Type B pancreatic cell (in vitro differentiated cells): ENCODE data around the gene MAP1LC3C. TPM values are rescaled to one million over a fixed set of nuclear protein-coding genes. Genes with fewer than 3 reads are reported as not detected.

Source experiments
- DNase-seq: peaks from one replicate; pipeline ENCODE4 v3.0.0; 2021; ENCODE audit warnings: mixed read lengths; ENCODE audit not compliant: unreplicated experiment; ENCODE audit errors: extremely low spot score
- H3K27ac Mint-ChIP-seq: 2 replicates; pipeline ENCODE4 v1.8.0; 2021; ENCODE audit warnings: mild to moderate bottlenecking, mixed read lengths
- H3K27me3 Mint-ChIP-seq: 2 replicates; pipeline ENCODE4 v1.8.0; 2021; ENCODE audit warnings: mixed read lengths
- H3K36me3 Mint-ChIP-seq: 2 replicates; pipeline ENCODE4 v1.8.0; 2021; ENCODE audit warnings: mixed read lengths
- H3K4me1 Mint-ChIP-seq: one replicate; pipeline ENCODE4 v1.8.0; 2021; ENCODE audit warnings: mixed read lengths; ENCODE audit not compliant: unreplicated experiment
- H3K4me3 Mint-ChIP-seq: 2 replicates; pipeline ENCODE4 v1.8.0; 2021; ENCODE audit warnings: mild to moderate bottlenecking, mixed read lengths
- H3K9me3 Mint-ChIP-seq: 2 replicates; pipeline ENCODE4 v1.8.0; 2021; ENCODE audit warnings: mixed read lengths
- CTCF ChIP-seq: fragments of 200-600 bp; sonication (generic); conservative IDR thresholded peaks from 2 replicates; pipeline ENCODE4 v1.5.0; 2021; ENCODE audit warnings: antibody characterized with exemption, mild to moderate bottlenecking
- total RNA-seq: library from RNA; stranded (reverse); gene quantifications from 2 replicates; pipeline ENCODE4 v1.2.1, GENCODE V29; 2021; ENCODE audit warnings: low replicate concordance

MAP1LC3C gene
- total RNA-seq, 1 donor from 2014 or later = 3.2 TPM

- no peaks in the 10 kb centered on the region for H3K27me3 Mint-ChIP-seq
- H3K4me3 Mint-ChIP-seq = no peak within 1 kb of the TSS
- no peak for TF ChIP-seq CTCF
- no peak for DNase-seq
- no peaks in the 10 kb centered on the region for H3K36me3 Mint-ChIP-seq
- H3K9me3 Mint-ChIP-seq = no peaks in the 10 kb centered on the region
- H3K4me1 Mint-ChIP-seq = no peaks in the 10 kb centered on the region
- no peak within 1 kb of the TSS for H3K27ac Mint-ChIP-seq
These were observed 41.0 kb downstream of the MAP1LC3C start, which contains the start of gene BECN2 for GRCh38 chr1:241957692-241958494. BECN2 (plus strand) TSS chr1:241957767; CDS start chr1:241957767, 0 bp downstream.

- no peak for TF ChIP-seq CTCF
- Mint-ChIP-seq H3K27ac (no peak overlapping the region), H3K9me3 (no peaks in the 10 kb centered on the region), H3K4me3 (no peak overlapping the region), H3K4me1 (peaks cover 10% of the 10 kb centered on the region), H3K27me3 (peaks cover 4% of the 10 kb centered on the region), H3K36me3 (no peaks in the 10 kb centered on the region)
- DNase-seq = no peak
These were observed 48.5 kb downstream of the MAP1LC3C start for GRCh38 chr1:241950390-241950789.

DNA sequence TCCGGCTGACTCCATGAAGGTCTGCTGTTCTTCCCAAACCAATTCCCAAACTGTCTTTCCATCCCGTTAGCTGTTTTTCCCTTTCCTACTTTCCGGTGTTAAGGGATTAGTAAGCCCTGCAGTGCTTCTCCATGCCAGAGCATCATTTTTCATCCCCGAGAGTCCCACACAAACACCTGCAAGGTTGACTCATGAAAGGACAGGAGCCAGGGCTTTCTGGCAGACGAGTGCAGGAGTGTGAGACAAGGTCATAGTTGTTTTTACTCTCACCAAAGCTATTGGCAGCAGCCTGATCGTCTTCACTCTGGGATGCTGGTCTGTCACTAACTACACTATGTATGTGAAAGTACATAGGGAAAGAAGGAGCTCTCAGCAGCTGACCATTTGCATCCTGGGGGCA, 51.5 kb downstream of the MAP1LC3C start:
- no peaks in the 10 kb centered on the region for H3K9me3 Mint-ChIP-seq
- no peak overlapping the region for H3K27ac Mint-ChIP-seq
- no peaks in the 10 kb centered on the region for H3K36me3 Mint-ChIP-seq
- no peak for DNase-seq
- no peak overlapping the region for H3K4me3 Mint-ChIP-seq
- peaks cover 10% of the 10 kb centered on the region for H3K4me1 Mint-ChIP-seq
- H3K27me3 Mint-ChIP-seq = peaks cover 4% of the 10 kb centered on the region
- no peak for TF ChIP-seq CTCF

Other genes with a start within 250 kb of the MAP1LC3C start
- gene EXO1, start 150.9 kb downstream of the MAP1LC3C start, total RNA-seq = 10.2 and 25.5 TPM in 2 replicates
- gene BECN2, start 41.3 kb downstream of the MAP1LC3C start, total RNA-seq = not detected in 2 replicates